ENCODE data around the gene MGA.

DNA sequence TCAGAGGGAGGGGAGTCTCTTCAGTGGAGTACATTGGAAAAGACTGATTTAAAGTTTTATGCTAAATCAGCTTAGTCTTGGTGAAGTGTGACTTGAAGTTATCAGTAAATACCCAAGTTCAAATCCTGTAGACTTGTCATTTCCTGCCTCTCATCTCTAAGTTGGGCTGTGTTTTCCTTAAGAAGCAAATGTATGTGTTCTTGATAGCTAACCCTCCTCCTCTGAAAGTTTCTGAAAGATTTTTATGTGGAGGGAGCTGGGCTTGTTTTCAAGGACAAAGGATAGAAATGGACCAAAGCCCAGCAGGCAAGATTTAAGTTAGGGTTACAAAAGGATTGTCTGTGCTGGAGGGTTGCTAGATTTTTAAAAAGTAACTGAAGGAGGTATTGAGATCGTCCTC, 118.3 kb downstream of the MGA start:
- TF ChIP-seq POLR2A (IDR thresholded peaks at IDR 0.05) (no peak), CTCF (IDR thresholded peaks at IDR 0.05) (no peak)
